Epithelial cell of proximal tubule (primary cell): Measurements from ENCODE around the gene RAB40B. TPM values are rescaled to one million over a fixed set of nuclear protein-coding genes. Genes with fewer than 3 reads are reported as not detected.
"Not testable (repeated sequence)": the region's sequence is repeated elsewhere in the genome, so short reads cannot be mapped to it uniquely, and the experiment has no call there.

Experiments
- DNase-seq: peaks from one replicate; pipeline ENCODE4 v3.0.0-alpha.2; 2011; ENCODE audit warnings: low read depth
- H3K4me3 ChIP-seq: 2 replicates; pipeline ENCODE4 v1.5.1; 2011; ENCODE audit warnings: low read depth, mild to moderate bottlenecking, low read length
- CTCF ChIP-seq: conservative IDR thresholded peaks from 2 replicates; pipeline ENCODE4 v1.5.1; 2012; ENCODE audit warnings: low read depth, mild to moderate bottlenecking, low read length
- total RNA-seq: library from RNA; depleted of rRNA; stranded (reverse); fragments of >200 nt; gene quantifications from 2 replicates; pipeline ENCODE4 v1.2.3, GENCODE V29; 2015

The RAB40B gene
- total RNA-seq, 1 donor from 2014 or later = 7.8 TPM

DNA sequence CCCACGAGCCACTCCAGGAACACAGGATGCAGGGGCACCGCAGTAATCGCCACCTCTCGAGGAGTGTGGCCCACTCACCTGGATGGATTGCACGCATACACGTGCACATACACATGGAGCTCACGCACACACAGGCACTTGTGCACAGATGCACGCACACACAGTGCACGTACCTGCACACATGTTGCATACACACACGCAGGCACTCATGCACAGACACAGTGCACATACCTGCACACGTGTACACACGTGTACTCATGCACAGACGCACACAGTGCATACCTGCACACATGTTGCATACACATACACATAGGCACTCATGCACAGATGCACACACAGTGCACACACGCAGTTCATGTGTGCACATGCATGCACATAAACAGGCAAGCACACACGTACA is 38.6 kb downstream of the RAB40B start:
- DNase-seq = no peak
- TF ChIP-seq CTCF = no peak
- no peak overlapping the region for H3K4me3 ChIP-seq

GRCh38 chr17:82658796-82659452 is 39.6 kb downstream of the RAB40B start:
- DNase-seq = no peak
- no peak for TF ChIP-seq CTCF
- no peak overlapping the region for H3K4me3 ChIP-seq

DNA sequence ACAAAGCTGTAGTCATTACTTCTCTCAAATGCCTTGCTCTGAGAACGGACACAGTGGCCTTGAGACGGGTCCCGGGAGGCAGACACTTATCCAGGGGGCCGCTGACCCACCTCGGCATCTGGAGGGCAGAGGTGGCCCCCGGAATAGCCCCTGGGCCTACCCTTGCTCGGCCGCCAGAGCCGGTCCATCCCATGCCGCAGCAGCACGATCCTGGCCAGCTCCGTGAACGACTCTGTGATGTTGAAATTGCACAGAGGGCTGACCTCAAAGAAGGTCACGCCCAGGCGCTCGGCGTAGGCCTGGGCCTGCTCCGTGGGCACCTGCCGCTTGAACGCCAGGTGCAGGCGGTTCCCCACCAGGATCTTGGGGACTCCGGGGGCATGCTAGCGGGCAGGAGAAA is 40.2 kb downstream of the RAB40B start:
- no peak overlapping the region for H3K4me3 ChIP-seq
- no peak for DNase-seq
- TF ChIP-seq CTCF = no peak

DNA sequence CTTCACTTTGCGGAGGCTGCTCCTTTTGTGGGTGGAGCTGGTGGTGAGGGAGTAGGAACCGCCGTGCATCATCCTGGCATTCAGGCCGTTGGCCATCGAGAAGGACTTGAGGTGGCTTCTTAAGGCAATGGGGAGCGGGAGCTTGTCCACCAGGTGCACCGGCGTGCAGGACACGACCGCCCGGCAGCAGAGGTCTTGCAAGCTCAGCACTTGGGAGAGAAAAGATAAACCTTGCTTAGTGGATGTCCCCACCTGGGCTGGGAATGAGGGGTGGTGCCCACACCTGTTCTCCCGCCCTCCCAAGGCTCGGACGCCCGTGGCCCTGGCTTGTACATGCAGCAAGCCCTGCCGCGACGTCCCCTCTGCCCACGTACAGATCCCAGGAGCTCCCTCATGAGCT is 40.6 kb downstream of the RAB40B start:
- TF ChIP-seq CTCF = no peak
- no peak for DNase-seq

DNA sequence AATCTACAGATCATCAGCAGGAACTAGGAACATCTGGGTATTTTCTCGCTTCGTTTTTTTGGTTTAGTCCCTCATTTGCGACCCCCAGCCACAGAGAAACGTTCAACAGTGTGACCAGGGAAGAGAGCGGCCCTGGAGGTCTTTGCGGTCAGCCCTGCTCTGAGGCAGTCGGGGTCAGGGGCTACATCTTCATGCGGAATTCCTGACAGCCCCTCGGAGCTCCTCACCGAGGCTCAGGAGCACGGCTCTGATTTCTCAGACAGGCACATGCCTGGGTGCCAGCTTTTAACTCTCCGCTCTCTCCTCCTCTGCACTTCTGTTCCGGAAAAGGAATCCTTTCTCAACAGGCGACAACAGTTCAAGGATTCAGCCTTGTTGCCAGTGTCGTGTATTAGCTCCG is 42.2 kb downstream of the RAB40B start:
- no peak for DNase-seq
- no peak for TF ChIP-seq CTCF
- no peak overlapping the region for H3K4me3 ChIP-seq

More for the DNA sequence above, 40.6 kb downstream of the RAB40B start:
- no peak overlapping the region for H3K4me3 ChIP-seq

DNA sequence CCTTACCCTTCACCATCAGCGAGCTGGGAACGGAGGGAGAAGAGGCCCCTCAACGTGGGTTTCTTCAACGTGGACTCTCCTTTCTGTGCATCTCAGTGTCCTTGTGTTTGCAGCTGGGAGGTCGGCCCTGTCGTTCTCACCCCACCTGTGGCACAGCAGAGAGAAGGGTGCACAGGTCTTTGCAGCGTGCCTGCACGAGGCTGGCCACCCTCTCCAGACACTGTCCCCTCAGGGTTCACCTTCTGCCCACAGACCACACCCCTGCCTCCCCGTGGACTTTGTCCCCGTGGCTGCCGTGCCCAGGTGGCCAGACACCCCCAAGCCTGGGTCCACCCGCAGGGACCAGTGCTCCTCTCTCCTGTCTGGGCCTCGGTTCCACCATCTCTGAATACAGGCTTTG is 43.0 kb downstream of the RAB40B start:
- TF ChIP-seq CTCF = no peak
- H3K4me3 ChIP-seq = no peak overlapping the region
- no peak for DNase-seq

- no peak overlapping the region for H3K4me3 ChIP-seq
- DNase-seq = no peak
- TF ChIP-seq CTCF = no peak
Measured at GRCh38 chr17:82655038-82655479, 43.4 kb downstream of the RAB40B start.

DNA sequence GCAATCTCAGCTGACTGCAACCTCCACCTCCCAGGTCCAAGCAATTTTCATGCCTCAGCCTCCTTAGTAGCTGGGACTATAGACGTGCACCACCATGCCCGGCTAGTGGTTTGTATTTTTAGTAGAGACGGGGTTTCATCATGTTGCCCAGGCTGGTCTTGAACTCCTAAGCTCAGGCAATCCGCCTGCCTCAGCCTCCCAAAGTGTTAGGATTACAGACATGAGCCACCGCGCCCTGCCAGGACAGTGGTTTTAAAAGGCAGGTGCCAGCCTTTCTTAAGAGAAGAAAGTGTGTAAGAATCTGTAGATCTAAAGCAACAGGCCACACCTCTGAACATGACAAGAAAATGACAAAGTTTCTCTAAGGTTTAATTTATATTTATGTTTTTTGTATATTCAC is 43.9 kb downstream of the RAB40B start:
- not testable (repeated sequence) for H3K4me3 ChIP-seq, DNase-seq
